GM04503 (cell line): Measurements from ENCODE around the gene KCNIP1.
A peak's percentile ranks its signal among the peaks of the same experiment; 100 is the strongest.

Experiments
- DNase-seq: peaks from one replicate; pipeline ENCODE4 v3.0.0-alpha.2; 2012; ENCODE audit warnings: low read depth

Gene KCNIP1

DNA sequence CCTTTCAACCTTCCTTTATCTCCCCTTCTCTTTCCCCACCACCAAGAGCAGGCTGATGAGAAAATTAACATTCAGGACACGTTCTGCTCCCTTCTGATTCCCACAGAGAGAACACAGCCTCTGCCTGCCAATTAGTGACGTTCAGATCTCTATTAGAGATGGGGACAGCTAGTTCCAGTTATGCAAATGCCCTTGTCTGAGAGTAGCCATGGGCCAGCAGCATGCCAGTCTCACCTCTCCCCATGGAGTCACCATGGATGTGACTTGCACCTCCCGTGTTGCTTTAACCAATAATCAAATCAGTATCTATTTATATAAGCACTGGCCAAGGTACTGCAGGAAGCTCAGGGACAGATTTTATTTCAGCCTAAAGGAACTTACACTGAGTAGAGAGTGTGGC lies 61.3 kb downstream of the KCNIP1 start:
- DNase-seq = no peak

DNA sequence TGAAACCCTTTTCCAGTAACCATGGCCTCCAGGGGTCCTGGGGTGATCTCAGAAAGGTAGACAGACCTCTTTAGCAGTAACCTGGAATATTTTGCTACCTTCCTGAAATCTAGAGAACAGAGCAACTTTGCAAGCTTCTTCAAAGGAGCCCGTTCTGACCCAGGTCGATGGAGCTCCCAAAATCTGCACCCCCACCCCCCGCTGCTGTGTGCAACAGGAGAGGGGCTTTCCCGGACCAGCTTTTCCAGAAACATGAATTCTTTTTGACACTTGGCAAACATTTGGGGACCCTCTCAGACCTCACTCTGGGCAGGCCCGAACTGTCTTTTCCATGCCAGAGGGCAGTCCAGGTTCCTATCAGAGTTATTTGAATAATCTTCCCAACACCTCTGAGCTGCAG lies 65.3 kb downstream of the KCNIP1 start:
- no peak for DNase-seq

GRCh38 chr5:170570476-170570875 lies 66.7 kb downstream of the KCNIP1 start:
- no peak for DNase-seq

- DNase-seq = peak; percentile 26
Measured at GRCh38 chr5:170571281-170571731, 67.5 kb downstream of the KCNIP1 start.

- no peak for DNase-seq
Measured at GRCh38 chr5:170571875-170572852, 68.3 kb downstream of the KCNIP1 start.

DNA sequence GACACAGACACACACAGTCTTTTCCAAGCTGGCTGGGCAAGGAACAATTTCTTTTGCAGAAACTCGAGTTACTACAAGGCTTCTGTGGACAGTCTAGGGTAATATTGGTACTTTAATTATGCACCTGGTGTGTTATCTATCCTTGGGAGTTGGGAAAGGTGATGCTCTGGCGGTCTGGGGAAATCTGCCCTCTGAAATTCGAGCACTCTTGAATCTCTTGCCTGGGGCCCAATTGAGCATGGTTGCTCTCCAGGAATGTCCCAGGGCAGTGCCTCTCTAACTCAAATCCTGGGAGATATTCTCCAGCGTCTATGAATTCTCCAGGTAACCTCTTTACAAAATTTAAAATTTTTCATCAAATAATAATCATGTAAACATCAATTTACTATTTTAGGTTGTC lies 69.3 kb downstream of the KCNIP1 start:
- DNase-seq = no peak

- no peak for DNase-seq
Measured at GRCh38 chr5:170573660-170574059, 69.8 kb downstream of the KCNIP1 start.

- DNase-seq = no peak
Measured at GRCh38 chr5:170576602-170577535, 73.0 kb downstream of the KCNIP1 start.

GRCh38 chr5:170579601-170580000 lies 75.8 kb downstream of the KCNIP1 start:
- no peak for DNase-seq

DNA sequence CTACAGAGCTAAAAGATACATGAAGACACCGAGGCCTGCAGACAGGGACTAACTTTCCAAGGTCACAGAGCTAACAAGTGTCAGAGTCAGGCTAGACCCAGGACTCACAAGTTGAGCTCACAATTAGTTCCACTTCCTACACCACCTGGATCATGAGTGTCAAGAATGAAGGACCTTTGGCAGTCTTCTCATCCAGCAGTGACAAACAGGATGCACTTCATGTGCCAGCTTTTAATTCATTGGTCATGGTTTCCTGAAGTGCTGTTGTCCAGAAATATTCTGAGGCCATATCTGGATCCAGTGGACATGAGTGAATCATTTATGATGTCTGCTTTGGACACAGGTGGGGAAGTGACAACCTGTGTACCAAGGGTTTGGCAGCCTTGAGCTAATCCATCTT lies 77.4 kb downstream of the KCNIP1 start:
- DNase-seq = no peak

DNA sequence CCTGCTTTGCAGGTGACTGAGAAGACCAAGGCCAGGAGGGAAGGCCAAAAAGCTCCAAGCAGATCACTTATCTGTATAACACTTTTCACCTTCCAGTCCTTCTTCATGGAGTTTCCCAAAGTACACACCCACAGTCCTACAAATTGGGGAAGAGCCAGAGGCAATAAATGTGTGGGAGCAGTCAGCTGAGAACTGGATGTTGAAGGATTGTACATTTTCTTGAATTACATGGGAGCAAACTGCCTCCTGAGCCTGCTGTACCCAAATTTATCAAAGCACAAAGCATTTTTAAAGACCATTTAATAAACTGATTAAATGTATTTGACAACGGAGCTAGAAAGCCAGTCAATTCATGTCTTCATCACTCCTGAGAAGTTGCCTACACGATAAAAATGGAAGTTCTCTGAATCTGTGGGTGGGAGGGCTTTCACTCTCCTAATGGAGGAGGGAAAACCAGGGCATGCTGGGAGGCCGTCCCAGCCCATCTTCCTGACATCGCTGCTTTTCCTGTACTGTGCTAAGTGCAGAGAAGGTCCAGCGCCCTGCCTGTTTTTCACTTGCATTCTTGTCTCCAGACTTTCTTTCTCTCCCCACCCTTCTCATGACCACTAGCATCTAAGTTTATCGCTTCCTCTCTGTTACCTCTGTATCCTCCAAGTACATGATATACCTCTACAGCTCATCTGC lies 79.0 kb downstream of the KCNIP1 start:
- DNase-seq = no peak

DNA sequence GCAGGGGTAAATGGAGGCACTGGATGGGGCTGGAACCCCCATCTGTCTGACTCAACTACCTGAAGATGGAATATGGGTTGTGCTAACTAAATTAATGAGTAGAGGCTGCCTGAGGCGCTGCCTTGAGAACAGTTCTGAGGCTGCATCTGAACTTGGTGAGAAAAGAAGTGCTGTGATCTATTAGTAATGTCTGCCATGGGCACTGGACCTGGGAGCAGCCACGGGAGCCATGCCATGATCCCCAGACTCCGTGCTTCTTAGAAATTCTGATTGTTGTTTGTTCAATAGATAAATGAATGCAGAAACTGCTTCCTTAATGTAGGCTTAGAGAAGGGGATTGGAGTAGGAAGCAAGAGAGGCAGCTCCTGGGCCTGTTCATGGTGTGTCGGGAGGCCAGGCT lies 80.2 kb downstream of the KCNIP1 start:
- no peak for DNase-seq

- no peak for DNase-seq
Measured at GRCh38 chr5:170584450-170585058, 80.7 kb downstream of the KCNIP1 start.

GRCh38 chr5:170585273-170585948 lies 81.6 kb downstream of the KCNIP1 start:
- no peak for DNase-seq

- DNase-seq = no peak
Measured at GRCh38 chr5:170587808-170588207, 84.0 kb downstream of the KCNIP1 start.

- DNase-seq = no peak
Measured at GRCh38 chr5:170589643-170590042, 85.8 kb downstream of the KCNIP1 start.

DNA sequence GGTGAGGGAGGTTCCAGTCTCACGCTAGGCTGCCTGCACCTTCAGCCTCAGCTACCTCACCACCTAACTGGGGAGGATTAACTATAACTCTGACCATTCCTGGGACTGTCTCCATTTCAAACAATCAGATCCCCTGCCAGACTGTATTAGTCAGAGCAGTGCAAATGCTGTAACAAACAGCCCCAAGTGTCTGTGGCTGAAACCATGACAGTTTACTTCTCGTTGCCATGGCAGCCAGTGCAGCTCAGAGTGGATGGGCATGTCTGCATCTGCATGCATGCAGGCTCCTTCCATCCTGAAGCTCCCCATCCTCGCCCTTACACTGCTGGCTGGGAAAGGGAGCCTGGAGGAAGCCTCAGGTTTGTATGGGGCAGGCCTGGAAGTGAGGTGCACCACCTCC lies 86.7 kb downstream of the KCNIP1 start:
- DNase-seq = no peak

DNA sequence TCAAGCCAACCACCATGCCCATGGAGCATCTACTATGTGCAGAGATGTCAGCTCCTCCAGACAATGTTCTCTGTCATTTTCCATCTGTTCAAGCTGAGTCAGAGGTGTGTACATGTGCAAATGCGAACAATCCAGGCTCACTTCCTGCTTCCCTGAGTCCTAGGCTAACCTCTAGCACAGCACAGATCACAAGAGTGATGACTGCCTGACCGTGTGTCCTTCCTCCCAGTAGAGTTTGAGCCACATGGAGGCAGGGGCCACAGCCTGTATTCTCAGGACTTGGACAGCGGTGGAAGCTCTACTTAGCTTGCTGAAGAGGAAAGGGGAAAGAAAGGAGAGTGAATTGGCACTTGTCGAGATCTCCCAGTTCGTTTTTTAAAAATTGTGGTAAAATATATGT lies 87.2 kb downstream of the KCNIP1 start:
- DNase-seq = no peak

- DNase-seq = no peak
Measured at GRCh38 chr5:170596482-170597044, 92.7 kb downstream of the KCNIP1 start.

GRCh38 chr5:170597109-170597751 lies 93.4 kb downstream of the KCNIP1 start:
- peak; percentile 69 for DNase-seq
